GM18517 (cell line): ENCODE data around the gene S100A7A.

ENCODE experiments used
- ATAC-seq: cut with Tn5 transposase; IDR thresholded peaks from one replicate; pipeline ENCODE4 v1.9.1; 2021; ENCODE audit warnings: mild to moderate bottlenecking, moderate library complexity; ENCODE audit not compliant: unreplicated experiment

S100A7A gene

GRCh38 chr1:153415850-153416570 is at the start of gene S100A7A:
Gene S100A7A, plus strand, starts transcription at chr1:153416520. Its CDS starts 1,563 bp downstream, at chr1:153418083.
- no peak for ATAC-seq

DNA sequence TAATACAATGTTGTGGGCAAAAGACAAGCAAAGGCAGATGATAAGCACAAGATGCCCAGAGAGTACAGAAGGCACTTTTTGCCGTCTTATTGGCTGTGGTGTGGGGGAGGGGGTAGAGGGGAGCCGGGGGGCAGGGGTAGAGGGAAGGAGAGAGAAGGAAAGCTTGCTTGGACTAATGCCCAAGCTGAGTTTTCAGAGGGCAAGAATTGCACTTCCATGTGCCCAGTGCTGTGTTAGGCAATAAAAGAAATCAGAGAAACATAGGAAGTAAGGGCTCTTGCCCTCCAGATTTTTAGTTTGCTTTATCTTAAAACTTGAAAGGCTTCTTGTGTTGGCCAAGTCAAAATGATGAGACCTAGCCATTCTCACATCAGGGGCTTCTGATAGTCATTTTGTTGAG is 49.2 kb upstream of the S100A7A start:
- no peak for ATAC-seq

- no peak for ATAC-seq
Measured at GRCh38 chr1:153368495-153368894, 47.8 kb upstream of the S100A7A start.

DNA sequence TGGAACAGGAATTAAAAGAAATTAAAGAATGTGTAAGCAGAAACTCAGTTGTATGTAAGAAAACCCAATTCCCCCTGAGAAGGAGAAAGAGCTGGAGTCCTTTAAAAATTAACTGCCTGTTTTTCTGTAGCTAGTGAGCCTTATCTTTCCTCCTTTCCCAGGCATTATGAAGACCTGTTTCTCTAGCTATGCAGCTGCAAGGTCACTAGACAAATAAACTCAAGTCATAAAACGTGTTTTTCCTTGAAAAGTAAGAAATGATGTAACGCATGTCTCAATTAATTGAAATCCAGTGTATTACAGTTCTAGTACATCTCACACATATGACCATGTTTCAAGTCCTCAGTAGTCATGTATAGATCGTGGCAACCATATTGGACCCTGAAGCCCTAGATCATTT is 46.2 kb upstream of the S100A7A start:
- no peak for ATAC-seq

- ATAC-seq = no peak
Measured at GRCh38 chr1:153371231-153371630, 45.1 kb upstream of the S100A7A start.

DNA sequence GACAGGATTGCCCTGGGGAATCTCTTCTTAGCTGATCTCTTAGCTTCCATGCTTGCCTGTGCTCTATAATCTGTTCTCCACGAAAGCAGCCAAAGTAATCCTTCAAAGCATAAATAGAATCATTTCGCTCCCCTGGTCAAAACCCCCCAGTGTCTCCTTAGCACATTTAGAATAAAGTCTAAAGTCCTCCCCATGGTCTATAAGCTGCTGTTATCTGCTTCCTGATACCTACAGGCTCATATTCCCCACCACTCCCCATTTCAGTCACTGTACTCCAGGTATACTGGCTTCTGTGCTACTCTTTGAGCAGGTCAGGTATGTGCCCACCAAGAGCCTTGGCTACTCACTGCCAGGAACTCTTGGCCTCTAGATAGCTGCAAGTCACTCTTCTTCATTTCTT is 43.7 kb upstream of the S100A7A start:
- ATAC-seq = no peak

DNA sequence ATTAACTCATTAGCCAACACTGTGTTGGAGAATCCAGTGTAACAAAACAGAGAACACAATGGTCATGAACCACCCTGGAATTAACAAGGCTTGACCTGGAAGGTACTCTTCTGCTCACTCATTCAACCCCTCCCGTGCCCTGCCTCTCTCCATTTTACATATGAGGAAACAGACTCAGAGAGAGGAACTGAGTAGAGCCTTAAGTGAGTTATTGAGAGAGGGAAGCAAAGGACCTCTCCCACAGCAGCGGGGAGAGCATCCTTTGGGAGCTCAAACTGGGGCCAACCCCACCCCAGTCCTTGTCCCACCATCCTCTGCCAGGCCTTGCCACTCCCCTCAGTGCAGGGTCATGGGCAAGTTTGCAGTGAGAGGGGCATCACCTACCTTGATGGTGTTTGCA is 42.2 kb upstream of the S100A7A start:
- no peak for ATAC-seq

- no peak for ATAC-seq
Measured at GRCh38 chr1:153375511-153375910, 40.8 kb upstream of the S100A7A start, which contains the start of gene S100A12. Gene S100A12, minus strand, starts transcription at chr1:153375621. Its CDS starts 1,029 bp downstream, at chr1:153374592.

- ATAC-seq = no peak
Measured at GRCh38 chr1:153379591-153379990, 36.7 kb upstream of the S100A7A start.

DNA sequence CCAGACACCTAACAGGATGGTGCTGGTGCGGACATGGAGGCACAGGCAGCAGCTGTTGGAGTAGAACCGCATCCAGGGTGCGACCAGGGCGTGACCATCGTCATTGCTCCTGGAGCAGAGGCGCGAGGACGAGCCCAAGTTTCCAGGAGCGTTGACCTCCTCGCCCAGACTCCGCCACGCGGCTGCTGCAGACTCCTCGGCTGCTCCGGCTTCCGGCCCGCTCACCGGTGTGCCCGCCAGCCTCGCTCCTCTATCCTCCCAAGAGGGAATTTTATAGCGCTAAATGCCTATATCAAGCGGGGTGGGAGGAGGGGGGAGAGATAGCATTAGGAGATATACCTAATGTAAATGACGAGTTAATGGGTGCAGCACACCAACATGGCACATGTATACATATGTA is 35.6 kb upstream of the S100A7A start:
- no peak for ATAC-seq

DNA sequence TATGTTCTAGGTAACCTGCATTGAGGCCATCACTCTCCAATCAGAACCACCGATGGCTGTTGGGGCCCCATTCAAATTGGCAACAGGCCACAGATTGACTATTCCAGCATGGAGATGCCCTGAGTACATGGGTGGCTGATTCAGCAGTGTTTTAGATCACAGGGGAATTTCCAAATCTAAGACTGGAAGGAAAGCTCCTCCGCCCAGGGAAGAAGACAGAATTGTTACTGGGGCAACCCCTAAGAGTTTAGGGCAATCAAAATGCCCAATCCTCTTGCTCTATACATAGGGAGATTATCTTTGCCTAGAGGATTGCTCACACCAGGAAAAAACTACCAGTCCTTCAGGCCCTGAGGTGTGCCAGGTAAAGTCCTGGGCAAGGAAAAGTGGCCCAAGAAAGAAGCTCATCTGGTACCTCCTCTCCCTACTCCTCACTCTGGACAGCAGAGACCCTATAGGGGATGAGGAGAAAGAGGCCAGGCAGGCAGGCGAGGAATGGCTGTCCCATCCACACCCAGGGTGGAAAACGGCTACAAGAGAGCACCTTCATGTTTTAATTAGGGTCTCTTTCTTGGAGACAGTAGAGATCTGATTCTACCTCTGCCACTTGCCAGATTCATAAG is 31.3 kb upstream of the S100A7A start:
- no peak for ATAC-seq

- ATAC-seq = no peak
Measured at GRCh38 chr1:153386500-153386901, 29.8 kb upstream of the S100A7A start.

DNA sequence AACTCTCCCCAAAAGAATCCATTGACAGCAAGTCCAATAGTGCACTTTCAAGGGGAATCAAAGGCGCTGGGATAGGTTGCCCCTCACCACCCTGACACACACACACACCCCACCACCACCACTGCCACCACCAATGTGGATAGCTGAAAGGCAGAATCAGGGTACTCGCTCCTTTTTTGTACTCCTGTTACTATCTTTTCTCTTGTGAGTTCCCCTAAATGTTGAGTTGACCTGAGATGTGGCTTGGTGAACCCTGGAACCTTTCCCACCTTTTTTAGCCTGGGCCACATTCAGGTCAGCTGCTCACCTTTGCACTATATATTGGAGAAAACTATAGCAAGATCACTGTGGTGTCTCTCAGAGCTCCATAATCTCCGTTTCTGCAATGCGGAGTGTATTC is 29.3 kb upstream of the S100A7A start:
- no peak for ATAC-seq

GRCh38 chr1:153387785-153388184 is 28.5 kb upstream of the S100A7A start:
- ATAC-seq = no peak

GRCh38 chr1:153389401-153389800 is 26.9 kb upstream of the S100A7A start:
- no peak for ATAC-seq

- ATAC-seq = no peak
Measured at GRCh38 chr1:153389973-153390879, 26.1 kb upstream of the S100A7A start.

- no peak for ATAC-seq
Measured at GRCh38 chr1:153390938-153391710, 25.2 kb upstream of the S100A7A start, which contains the start of gene S100A8. Gene S100A8, minus strand, starts transcription at chr1:153391073. Its CDS starts 538 bp downstream, at chr1:153390535.

- ATAC-seq = no peak
Measured at GRCh38 chr1:153392258-153392657, 24.1 kb upstream of the S100A7A start.

DNA sequence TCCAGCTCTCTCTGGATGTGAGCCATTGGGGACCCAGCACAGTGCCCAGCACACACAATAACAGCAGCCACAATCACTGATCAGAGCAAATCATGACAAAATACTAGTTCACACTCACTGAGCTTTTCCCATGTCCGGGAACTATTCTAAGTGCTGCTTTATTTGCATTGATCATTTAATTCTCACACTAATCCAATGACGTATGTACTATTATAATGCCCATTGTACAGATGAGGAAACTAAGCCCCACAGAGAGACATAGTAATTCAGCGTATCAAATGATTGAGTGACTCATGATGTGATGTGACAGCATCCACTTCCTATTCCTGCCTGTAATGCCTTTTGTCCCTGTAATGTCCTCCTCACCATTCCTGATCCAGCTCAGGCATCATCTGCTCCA is 23.5 kb upstream of the S100A7A start:
- no peak for ATAC-seq

DNA sequence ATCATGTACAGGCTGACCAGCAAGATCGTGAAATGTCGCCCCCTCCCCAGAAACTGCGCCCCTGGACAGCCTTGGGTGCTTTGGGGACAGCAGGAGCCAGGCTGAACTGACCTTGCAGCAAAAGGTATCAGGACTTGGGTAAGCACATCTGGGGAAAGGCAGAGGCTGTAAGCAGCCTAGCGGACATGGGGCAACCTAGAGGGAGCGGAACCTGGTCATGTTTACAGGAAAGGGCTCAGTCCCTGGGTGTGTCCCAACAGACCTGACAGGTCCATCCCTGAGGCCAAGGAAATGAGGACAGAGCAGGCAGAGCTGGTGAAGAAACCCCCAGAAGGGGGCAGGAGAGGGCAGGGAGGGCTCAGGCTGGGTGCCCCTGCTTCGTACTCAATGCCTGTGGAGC is 22.4 kb upstream of the S100A7A start:
- ATAC-seq = no peak

GRCh38 chr1:153394391-153394790 is 21.9 kb upstream of the S100A7A start:
- ATAC-seq = no peak
